DOHH2 (cell line): Measurements from ENCODE around the gene TMEM60.

Source experiments
- H3F3A ChIP-seq: fragments of 200-600 bp; sonication (generic), shearing (Covaris generic); 2 replicates; pipeline ENCODE4 v1.6.0; 2016; ENCODE audit warnings: antibody characterized with exemption, mild to moderate bottlenecking; ENCODE audit not compliant: control insufficient read depth, insufficient read depth
- H3K27ac ChIP-seq: fragments of 200-600 bp; sonication (generic); 2 replicates; pipeline ENCODE4 v1.5.1; 2014; ENCODE audit warnings: low read depth, mild to moderate bottlenecking, low read length, moderate library complexity
- H3K27me3 ChIP-seq: fragments of 200-600 bp; sonication (generic); 2 replicates; pipeline ENCODE4 v1.6.1; 2014; ENCODE audit warnings: mild to moderate bottlenecking, low read length, mixed read lengths; ENCODE audit not compliant: control insufficient read depth
- H3K36me3 ChIP-seq: fragments of 200-600 bp; sonication (generic); 2 replicates; pipeline ENCODE4 v1.6.1; 2014; ENCODE audit warnings: mild to moderate bottlenecking, low read length, moderate library complexity, mixed read lengths; ENCODE audit not compliant: control insufficient read depth
- H3K4me1 ChIP-seq: fragments of 200-600 bp; sonication (generic); 2 replicates; pipeline ENCODE4 v1.6.1; 2014; ENCODE audit warnings: mild to moderate bottlenecking, low read length, mixed read lengths; ENCODE audit not compliant: control insufficient read depth
- H3K4me2 ChIP-seq: fragments of 200-600 bp; sonication (generic); 2 replicates; pipeline ENCODE4 v1.6.0; 2014; ENCODE audit warnings: mild to moderate bottlenecking, low read length, moderate library complexity
- H3K4me3 ChIP-seq: fragments of 200-600 bp; sonication (generic); 2 replicates; pipeline ENCODE4 v1.5.1; 2014; ENCODE audit warnings: mild to moderate bottlenecking, low read length, mixed read lengths
- H3K79me2 ChIP-seq: fragments of 200-600 bp; sonication (generic); 2 replicates; pipeline ENCODE4 v1.6.1; 2014; ENCODE audit warnings: mild to moderate bottlenecking, low read length, mixed read lengths; ENCODE audit not compliant: control insufficient read depth
- H3K9me2 ChIP-seq: fragments of 200-600 bp; sonication (generic); replicated peaks from 2 replicates; pipeline ENCODE4 v1.6.1; 2014; ENCODE audit warnings: mild to moderate bottlenecking, low read length, mixed read lengths; ENCODE audit not compliant: control insufficient read depth
- H3K9me3 ChIP-seq: fragments of 200-600 bp; sonication (generic); 2 replicates; pipeline ENCODE4 v1.6.1; 2014; ENCODE audit warnings: antibody characterized with exemption, low read length, mixed read lengths; ENCODE audit not compliant: control insufficient read depth, insufficient read depth
- H4K20me1 ChIP-seq: fragments of 200-600 bp; sonication (generic); 2 replicates; pipeline ENCODE4 v1.6.0; 2014; ENCODE audit warnings: low read depth, mild to moderate bottlenecking, antibody characterized with exemption, low read length, moderate library complexity; ENCODE audit not compliant: control insufficient read depth, insufficient read depth
- CTCF ChIP-seq: fragments of 200-600 bp; sonication (generic); IDR thresholded peaks from one replicate; pipeline ENCODE4 v1.5.1; 2014; ENCODE audit warnings: antibody characterized with exemption, mild to moderate bottlenecking, low read depth, low read length; ENCODE audit not compliant: poor library complexity, severe bottlenecking
- EZH2phosphoT487 ChIP-seq: fragments of 200-600 bp; sonication (generic); IDR thresholded peaks from 2 replicates; pipeline ENCODE4 v1.6.1; 2017; ENCODE audit warnings: borderline replicate concordance, mild to moderate bottlenecking, antibody characterized with exemption, low read length, moderate library complexity, mixed read lengths

The TMEM60 gene

GRCh38 chr7:77811516-77812289 is 13.5 kb upstream of the TMEM60 start:
- Histone ChIP-seq H3K27me3 (no peaks in the 10 kb centered on the region), H3K36me3 (peaks cover 23% of the 10 kb centered on the region), H3K9me3 (peaks cover 18% of the 10 kb centered on the region), H4K20me1 (0 out of 2 replicates have a peak, but pooled peaks cover 3% of the 10 kb centered on the region), H3K9me2 (no peaks in the 10 kb centered on the region), H3K4me2 (no peak overlapping the region), H3K79me2 (peaks cover 100% of the 10 kb centered on the region), H3K27ac (no peak overlapping the region), H3K4me3 (no peak overlapping the region), H3F3A (peaks cover 4% of the 10 kb centered on the region; the same call in 1 of the 2 replicates), H3K4me1 (peaks cover 26% of the 10 kb centered on the region)
- TF ChIP-seq CTCF, result no peak

DNA sequence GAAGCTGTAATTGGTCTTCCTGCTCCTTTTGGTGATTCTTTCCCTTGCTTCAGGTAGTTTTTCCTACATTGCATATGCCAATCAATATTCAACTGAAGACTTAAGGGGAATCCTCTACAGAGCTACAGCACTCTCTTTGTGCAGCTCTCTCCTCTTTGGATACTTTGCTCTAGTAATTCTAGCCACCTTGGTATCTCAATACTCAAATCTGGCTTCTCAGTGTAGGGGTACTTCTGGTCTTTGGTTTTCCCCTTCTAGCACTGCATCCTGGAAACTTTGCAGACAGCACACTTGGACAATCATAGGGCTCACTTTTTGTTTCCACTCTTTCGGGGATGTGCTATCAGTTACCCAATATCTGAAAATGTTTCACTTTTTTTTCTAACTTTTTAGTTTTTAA is 10.3 kb upstream of the TMEM60 start:
- TF ChIP-seq CTCF (no peak), EZH2phosphoT487 (no peak)
- Histone ChIP-seq H3K36me3 (peaks cover 36% of the 10 kb centered on the region), H3K27ac (no peak overlapping the region), H3K27me3 (no peaks in the 10 kb centered on the region), H3K4me3 (no peak overlapping the region), H4K20me1 (0 out of 2 replicates have a peak, but pooled peaks cover 3% of the 10 kb centered on the region), H3F3A (peaks cover 4% of the 10 kb centered on the region; the same call in 1 of the 2 replicates), H3K4me1 (peaks cover 25% of the 10 kb centered on the region), H3K4me2 (no peak overlapping the region), H3K9me3 (peaks cover 38% of the 10 kb centered on the region), H3K9me2 (no peaks in the 10 kb centered on the region), H3K79me2 (peaks cover 100% of the 10 kb centered on the region)

DNA sequence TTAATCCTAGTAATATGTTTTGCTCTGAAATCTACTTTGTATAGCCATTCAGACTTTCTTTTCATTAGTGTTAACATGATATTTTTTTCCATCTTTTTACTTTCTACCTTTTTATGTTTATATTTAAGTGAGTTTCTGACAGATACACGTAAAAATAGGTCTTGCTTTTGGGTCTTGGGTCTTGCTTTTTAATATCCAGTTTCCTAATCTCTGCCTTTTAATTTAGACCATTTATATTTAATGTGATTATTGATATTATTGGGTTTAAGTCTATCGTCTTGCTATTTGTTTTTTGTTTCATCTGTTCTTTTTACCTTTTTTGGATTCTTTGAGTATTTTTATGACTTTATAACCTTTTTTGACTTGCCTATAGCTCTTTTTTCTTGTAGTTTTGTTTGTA is 8.2 kb upstream of the TMEM60 start:
- Histone ChIP-seq H3K27me3 (no peaks in the 10 kb centered on the region), H3K4me1 (peaks cover 25% of the 10 kb centered on the region), H4K20me1 (peaks cover 9% of the 10 kb centered on the region), H3K27ac (no peak overlapping the region), H3K4me3 (no peak overlapping the region), H3F3A (peaks cover 13% of the 10 kb centered on the region), H3K9me2 (no peaks in the 10 kb centered on the region), H3K79me2 (peaks cover 100% of the 10 kb centered on the region), H3K4me2 (no peak overlapping the region), H3K9me3 (peaks cover 38% of the 10 kb centered on the region), H3K36me3 (peaks cover 45% of the 10 kb centered on the region)
- TF ChIP-seq EZH2phosphoT487 (no peak), CTCF (no peak)
